K562 (cell line): ENCODE data around the gene MAMDC2. TPM values are rescaled to one million over a fixed set of nuclear protein-coding genes. Genes with fewer than 3 reads are reported as not detected.

ENCODE experiments used
- ATAC-seq: fragments of 200-7000 bp; cut with Tn5 transposase; 3 replicates; pipeline ENCODE4 v1.9.1; 2020; ENCODE audit warnings: moderate library complexity
- BruUV-seq: library from RNA; stranded (reverse); fragments of 400-500 nt; replicated peaks from 2 replicates; lab custom pipeline; 2021; lab: Mats Ljungman, UMichigan
- CTCF ChIA-PET: fragments of 300-600 bp; formaldehyde crosslinking; extraction: SDS; loops from one replicate; lab custom pipeline; 2021; ENCODE audit warnings: low intra/inter-chr PET ratio; lab: Yijun Ruan, JAX
- POLR2A ChIA-PET: fragments of 300-600, 350-650 bp; sonication (Branson Sonifier 250); formaldehyde crosslinking; extraction: SDS; loops from one replicate; lab custom pipeline; 2021; ENCODE audit warnings: antibody characterized with exemption, inconsistent platforms; lab: Yijun Ruan, JAX
- DNase-seq, 4 experiments: peaks; one replicate each; pipeline versions ENCODE4 v3.0.0 to v3.0.0-alpha.2; 2011 to 2018; ENCODE audit warnings: low spot score in 3 of 4, mixed read lengths in 3 of 4; ENCODE audit errors: extremely low read depth in 1 of 4
- FAIRE-seq: peaks from 2 replicates; lab custom pipeline; 2011; peaks lifted over from hg19 to GRCh38; lab: Jason Lieb, UNC
- H2AFZ ChIP-seq: 2 replicates; pipeline ENCODE4 v1.6.0; 2011; ENCODE audit warnings: low read depth, low read length, control low read depth, inconsistent platforms
- H3K27ac ChIP-seq: fragments of 200-600 bp; 3 replicates; pipeline ENCODE4 v1.8.0; 2011; ENCODE audit warnings: low read depth, mild to moderate bottlenecking, control low read depth, inconsistent platforms, low read length, moderate library complexity, mixed read lengths; ENCODE audit errors: extremely low read depth
- H3K27me3 ChIP-seq, 2 experiments: fragments of 300-600 bp in 1 of 2; 2 replicates in 1 of 2; 3 replicates in 1 of 2; pipeline versions ENCODE4 v1.6.0 to v1.8.0; 2011; ENCODE audit warnings: inconsistent platforms in 2 of 2, low read length in 2 of 2, mild to moderate bottlenecking in 1 of 2, mixed read lengths in 1 of 2, moderate library complexity in 1 of 2; ENCODE audit not compliant: control insufficient read depth in 2 of 2, insufficient read depth in 2 of 2
- H3K36me3 ChIP-seq: fragments of 300-600 bp; 3 replicates; pipeline ENCODE4 v1.8.0; 2011; ENCODE audit warnings: mild to moderate bottlenecking, low read length, inconsistent platforms; ENCODE audit not compliant: control insufficient read depth, insufficient read depth
- H3K4me1 ChIP-seq, 2 experiments: fragments of 200-600 bp in 1 of 2; replicated peaks in 1 of 2; 2 replicates in 1 of 2; 3 replicates in 1 of 2; pipeline versions ENCODE4 v1.5.1 to v1.8.0; 2011; ENCODE audit warnings: inconsistent platforms in 2 of 2, low read length in 2 of 2, mild to moderate bottlenecking in 1 of 2, mixed read lengths in 1 of 2, moderate library complexity in 1 of 2; ENCODE audit not compliant: control insufficient read depth in 2 of 2, insufficient read depth in 2 of 2
- H3K4me2 ChIP-seq: 2 replicates; pipeline ENCODE4 v1.6.1; 2011; ENCODE audit warnings: low read length, control low read depth, inconsistent platforms, mixed read lengths; ENCODE audit not compliant: insufficient read depth
- H3K4me3 ChIP-seq: fragments of 200-600 bp; sonication (generic), shearing (Covaris generic); 2 replicates; pipeline ENCODE4 v1.5.1; 2016; ENCODE audit warnings: control low read depth, inconsistent platforms
- H3K79me2 ChIP-seq: fragments of 200-600 bp; 3 replicates; pipeline ENCODE4 v1.8.0; 2011; ENCODE audit warnings: low read length, inconsistent platforms; ENCODE audit not compliant: control insufficient read depth, insufficient read depth
- H3K9ac ChIP-seq, 2 experiments: 2 replicates each; pipeline versions ENCODE4 v1.6.0 to v1.6.1; 2011; ENCODE audit warnings: low read depth in 2 of 2, low read length in 2 of 2, control low read depth in 1 of 2, inconsistent platforms in 1 of 2, mild to moderate bottlenecking in 1 of 2, mixed read lengths in 1 of 2; ENCODE audit not compliant: insufficient read depth in 1 of 2
- H3K9me1 ChIP-seq: one replicate; pipeline ENCODE4 v1.6.0; 2011; ENCODE audit warnings: inconsistent platforms, mild to moderate bottlenecking, low read length, moderate library complexity; ENCODE audit not compliant: control insufficient read depth, insufficient read depth
- H3K9me3 ChIP-seq: replicated peaks from 2 replicates; pipeline ENCODE4 v1.5.1; 2011; ENCODE audit warnings: low read depth, low read length, inconsistent platforms; ENCODE audit not compliant: control insufficient read depth, insufficient read depth
- H4K20me1 ChIP-seq: replicated peaks from 2 replicates; pipeline ENCODE4 v1.6.1; 2011; ENCODE audit warnings: low read length, inconsistent platforms, mixed read lengths; ENCODE audit not compliant: control insufficient read depth, insufficient read depth
- BCOR ChIP-seq: fragments of 450-650 bp; IDR thresholded peaks from 2 replicates; pipeline ENCODE4 v1.6.1; 2016
- E2F6 ChIP-seq, 2 experiments: IDR thresholded peaks; 2 replicates each; pipeline ENCODE4 v1.6.1; 2011; ENCODE audit warnings: borderline replicate concordance in 1 of 2, control low read depth in 1 of 2, low read depth in 1 of 2, low read length in 1 of 2, mild to moderate bottlenecking in 1 of 2, mixed read lengths in 1 of 2, moderate library complexity in 1 of 2; ENCODE audit not compliant: insufficient read depth in 1 of 2, insufficient read length in 1 of 2, poor library complexity in 1 of 2, severe bottlenecking in 1 of 2; ENCODE audit errors: extremely low read depth in 1 of 2
- HMG20B ChIP-seq: fragments of 250-450 bp; sonication (Bioruptor Pico); IDR thresholded peaks from 2 replicates; pipeline ENCODE4 v1.5.0; 2021; ENCODE audit warnings: mild to moderate bottlenecking
- HOMEZ ChIP-seq: fragments of 250-450 bp; sonication (Bioruptor Pico); IDR thresholded peaks from 2 replicates; pipeline ENCODE4 v1.4.0; 2020; ENCODE audit warnings: mild to moderate bottlenecking, moderate library complexity
- KLF6 ChIP-seq: fragments of 250-450 bp; sonication (Bioruptor Pico); IDR thresholded peaks from 2 replicates; pipeline ENCODE4 v1.4.0; 2020; ENCODE audit warnings: mild to moderate bottlenecking, moderate library complexity, borderline replicate concordance
- NFATC3 ChIP-seq: fragments of 450-650 bp; IDR thresholded peaks from 2 replicates; pipeline ENCODE4 v1.6.1; 2017; ENCODE audit warnings: mild to moderate bottlenecking
- PHF20 ChIP-seq: fragments of 450-650 bp; IDR thresholded peaks from 2 replicates; pipeline ENCODE4 v1.6.1; 2018; ENCODE audit not compliant: partially characterized antibody
- SETDB1 ChIP-seq: IDR thresholded peaks from one replicate; pipeline ENCODE4 v1.6.1; 2012; ENCODE audit warnings: low read length, control low read depth, inconsistent platforms
- SRSF3 ChIP-seq: fragments of 200-400 bp; formaldehyde crosslinking; IDR thresholded peaks from 2 replicates; pipeline ENCODE4 v1.6.1; 2016; ENCODE audit warnings: mild to moderate bottlenecking, low read length, moderate library complexity; ENCODE audit not compliant: insufficient read depth
- TAF1 ChIP-seq: IDR thresholded peaks from 2 replicates; pipeline ENCODE4 v1.6.1; 2011; ENCODE audit warnings: mild to moderate bottlenecking, low read length, moderate library complexity; ENCODE audit not compliant: insufficient read depth, control insufficient read depth, severe bottlenecking; ENCODE audit errors: extremely low read depth
- TBL1XR1 ChIP-seq, 2 experiments: IDR thresholded peaks; 2 replicates each; pipeline ENCODE4 v1.6.1; 2012; ENCODE audit warnings: improper control_type of control experiment in 2 of 2, low read length in 2 of 2, mild to moderate bottlenecking in 1 of 2
- ZBTB26 ChIP-seq: fragments of 450-650 bp; formaldehyde crosslinking; IDR thresholded peaks from 2 replicates; pipeline ENCODE4 v1.4.0; 2022; ENCODE audit warnings: missing genetic modification characterization
- ZFP30 ChIP-seq: fragments of 250-450 bp; sonication (Bioruptor Pico); IDR thresholded peaks from 2 replicates; pipeline ENCODE4 v1.8.0; 2022; ENCODE audit warnings: moderate library complexity, mild to moderate bottlenecking, inconsistent platforms, borderline replicate concordance
- ZNF695 ChIP-seq: fragments of 450-650 bp; formaldehyde crosslinking; IDR thresholded peaks from 2 replicates; pipeline ENCODE4 v1.4.0; 2020; ENCODE audit warnings: mild to moderate bottlenecking, moderate library complexity
- WGBS: fragments of 100-300 bp; shearing (Covaris generic); methylation state at CpG from one replicate; pipeline ENCODE4 v1.1.6; 2016; ENCODE audit warnings: low coverage, mixed read lengths; ENCODE audit not compliant: insufficient coverage; ENCODE audit errors: missing lambda C conversion rate; 5-methylcytosine and 5-hydroxymethylcytosine counted together
- in situ Hi-C: fragments of 300-500 bp; cut with MboI; formaldehyde crosslinking; loops from 4 replicates; pipeline ENCODE4 v1.15.0; 2018; ENCODE audit warnings: inconsistent platforms, mixed read lengths
- intact Hi-C: fragments of 100-400 bp; cut with micrococcal nuclease; formaldehyde crosslinking; loops from 2 replicates; pipeline ENCODE4 v1.14.2; 2022
- polyA plus RNA-seq, 8 experiments: library from polyadenylated mRNA; depleted of rRNA in 4 of 8; stranded (reverse) in 5 of 8; unstranded in 3 of 8; fragments of >200 nt; fragmentation: Nextera tagmentation in 2 of 8; fragmentation: Illumina TruSeq in 1 of 8; extraction: Ambion mirVana in 2 of 8; extraction: Trizol in 1 of 8; gene quantifications; 2 replicates each; pipeline versions ENCODE4 v1.2.1 to v1.2.3, GENCODE V29; 2011 to 2014; ENCODE audit warnings: inconsistent platforms in 1 of 8, missing spikeins in 1 of 8
- total RNA-seq, 7 experiments: library from RNA; depleted of rRNA in 6 of 7; stranded (reverse); fragments of >200 nt in 6 of 7; fragmentation: Illumina TruSeq in 2 of 7; extraction: Trizol in 2 of 7; gene quantifications; 2 replicates each; pipeline versions ENCODE4 v1.2.1 to v1.2.3, GENCODE V29; 2011 to 2021; ENCODE audit warnings: low replicate concordance in 1 of 7
- TF ChIP-seq, protein P1 (sequence below): sonication (generic); formaldehyde crosslinking; IDR thresholded peaks from 2 replicates; pipeline ENCODE4 v1.5.0; 2020; ENCODE audit warnings: missing genetic modification reagents

Gene MAMDC2
- total and polyA plus RNA-seq, 9 of the 15 experiments (the other 6 are each of a cell fraction or from before 2014, with no cell fraction given) = 0.01 to 0.03 TPM; not detected in 7

GRCh38 chr9:70120834-70121510, 77.3 kb downstream of the MAMDC2 start (continued):
- TF ChIP-seq ZNF695 (CRISPR knock-in tag) = no peak
- TF ChIP-seq SRSF3 = no peak
- no peak for TF ChIP-seq ZFP30 (CRISPR knock-in tag)

DNA sequence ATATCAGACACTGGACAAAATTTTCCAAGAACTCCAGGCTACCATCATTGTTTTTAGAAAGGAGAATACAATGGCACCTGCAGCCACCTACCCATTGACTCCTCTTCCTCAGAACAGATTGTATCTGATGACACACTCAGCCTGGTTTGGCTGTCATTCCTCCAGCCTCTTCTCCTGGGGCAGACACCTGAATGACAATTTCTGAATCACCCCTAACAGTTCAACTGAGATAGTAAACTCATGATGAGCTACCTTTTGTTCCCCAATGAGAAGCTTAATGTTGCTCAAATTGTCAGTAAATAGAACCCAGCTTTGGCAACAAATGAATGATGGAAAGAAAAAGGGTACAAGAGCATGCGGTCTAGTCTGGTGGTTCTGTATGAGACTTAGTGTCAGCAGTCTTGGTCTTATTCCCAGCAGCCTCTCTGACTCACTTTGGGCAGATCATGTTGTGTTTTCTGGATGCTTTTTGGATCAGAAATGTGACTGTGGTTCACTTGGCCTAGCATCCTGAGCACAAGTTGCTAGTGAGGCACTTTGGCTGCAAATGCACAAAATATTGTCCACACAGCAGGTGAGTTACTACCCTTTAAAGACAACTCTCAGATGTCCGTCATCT, 78.3 kb downstream of the MAMDC2 start:
- Histone ChIP-seq H4K20me1 (no peaks in the 10 kb centered on the region), H3K9ac (no peak overlapping the region), H3K27ac (no peak overlapping the region), H3K4me3 (no peak overlapping the region), H2AFZ (no peak overlapping the region), H3K4me2 (no peak overlapping the region), H3K9me1 (no peaks in the 10 kb centered on the region), H3K4me1 (no peaks in the 10 kb centered on the region), H3K36me3 (no peaks in the 10 kb centered on the region), H3K79me2 (no peaks in the 10 kb centered on the region), H3K27me3 (peaks cover 0 to 11% of the 10 kb centered on the region in 2 experiments; a peak in 2 of 5 replicates), H3K9me3 (no peaks in the 10 kb centered on the region)
- POLR2A ChIA-PET = interaction anchor here (0.6 to 0.7 kb wide), 3 partner anchors 28 to 159 kb away, joined by 3 read pairs; no protein-coding TSS in a partner anchor
- in situ Hi-C loops = loop anchor here (25.0 kb wide), 1 partner anchor 685 kb away; no protein-coding TSS in a partner anchor
- intact Hi-C loops = no loop called here
- ATAC-seq (no peak), DNase-seq (no peak), FAIRE-seq (no peak)
- CTCF ChIA-PET = no interaction called here
- no TSS peak for BruUV-seq
- 0% methylated on average over 2 of the region's 2 CpGs for WGBS
- TF ChIP-seq NFATC3 (no peak), HMG20B (CRISPR knock-in tag) (no peak), E2F6 (IDR thresholded peaks at IDR 0.05; ENCODE audit: borderline replicate concordance in 1 of 2, extremely low read depth in 1 of 2, insufficient read depth in 1 of 2, insufficient read length in 1 of 2, low read depth in 1 of 2, low read length in 1 of 2, poor library complexity in 1 of 2, severe bottlenecking in 1 of 2) (no peak), TBL1XR1 (IDR thresholded peaks at IDR 0.05; ENCODE audit: low read length in 2 of 2) (no peak), PHF20 (no peak), KLF6 (CRISPR knock-in tag) (no peak), ZBTB26 (CRISPR knock-in tag) (no peak), SETDB1 (no peak), HOMEZ (no peak), TAF1 (no peak), BCOR (no peak)
- TF ChIP-seq, protein P1, sequence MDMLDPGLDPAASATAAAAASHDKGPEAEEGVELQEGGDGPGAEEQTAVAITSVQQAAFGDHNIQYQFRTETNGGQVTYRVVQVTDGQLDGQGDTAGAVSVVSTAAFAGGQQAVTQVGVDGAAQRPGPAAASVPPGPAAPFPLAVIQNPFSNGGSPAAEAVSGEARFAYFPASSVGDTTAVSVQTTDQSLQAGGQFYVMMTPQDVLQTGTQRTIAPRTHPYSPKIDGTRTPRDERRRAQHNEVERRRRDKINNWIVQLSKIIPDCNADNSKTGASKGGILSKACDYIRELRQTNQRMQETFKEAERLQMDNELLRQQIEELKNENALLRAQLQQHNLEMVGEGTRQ (CRISPR knock-in tag) = no peak
